Measurements from ENCODE around the gene CENPK. TPM values are rescaled to one million over a fixed set of nuclear protein-coding genes. Genes with fewer than 3 reads are reported as not detected.

CENPK gene
- total and polyA plus RNA-seq, 9 of the 15 experiments (the other 6 are each of a cell fraction or from before 2014, with no cell fraction given) = 30.8 to 134 (median 69.0) TPM

DNA sequence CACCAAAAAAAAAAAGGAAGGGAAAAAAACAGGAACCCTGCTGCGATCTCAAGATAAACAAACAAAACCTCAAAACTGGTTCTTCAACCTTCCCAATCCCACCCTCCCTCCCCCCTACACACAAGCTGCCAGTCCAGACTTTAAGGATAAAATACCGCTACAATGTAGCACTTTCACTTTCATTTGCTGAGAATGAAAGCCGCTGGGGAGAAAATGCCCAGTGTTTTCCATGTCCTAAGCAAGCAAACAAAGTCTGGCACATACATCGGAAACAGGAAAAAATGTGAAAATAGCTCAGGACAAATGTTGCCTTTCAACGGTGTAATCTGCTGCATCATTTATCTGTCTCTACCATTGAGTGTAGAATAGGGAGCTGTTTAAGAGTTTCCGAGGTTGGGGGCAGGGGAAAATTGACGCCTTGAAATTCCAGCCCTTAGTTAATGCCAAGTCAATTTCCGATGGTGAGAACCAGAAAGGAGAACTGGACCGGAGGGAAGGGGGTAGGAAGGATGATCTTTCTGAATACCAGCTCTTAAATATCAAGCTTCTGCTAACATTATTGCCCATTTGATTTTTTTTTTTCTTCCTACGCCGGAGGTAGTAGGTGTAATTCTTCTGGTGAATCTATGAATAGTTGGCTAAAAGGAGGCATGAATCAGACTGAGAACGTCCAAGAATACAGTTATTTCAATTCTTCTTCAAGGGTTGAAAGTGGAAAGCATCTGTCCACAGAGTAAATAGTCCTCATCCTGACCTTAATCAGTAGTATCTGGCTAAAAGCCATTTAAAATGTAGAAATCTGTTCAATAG lies 80.0 kb downstream of the CENPK start (continued):
- TF ChIP-seq, protein P1, sequence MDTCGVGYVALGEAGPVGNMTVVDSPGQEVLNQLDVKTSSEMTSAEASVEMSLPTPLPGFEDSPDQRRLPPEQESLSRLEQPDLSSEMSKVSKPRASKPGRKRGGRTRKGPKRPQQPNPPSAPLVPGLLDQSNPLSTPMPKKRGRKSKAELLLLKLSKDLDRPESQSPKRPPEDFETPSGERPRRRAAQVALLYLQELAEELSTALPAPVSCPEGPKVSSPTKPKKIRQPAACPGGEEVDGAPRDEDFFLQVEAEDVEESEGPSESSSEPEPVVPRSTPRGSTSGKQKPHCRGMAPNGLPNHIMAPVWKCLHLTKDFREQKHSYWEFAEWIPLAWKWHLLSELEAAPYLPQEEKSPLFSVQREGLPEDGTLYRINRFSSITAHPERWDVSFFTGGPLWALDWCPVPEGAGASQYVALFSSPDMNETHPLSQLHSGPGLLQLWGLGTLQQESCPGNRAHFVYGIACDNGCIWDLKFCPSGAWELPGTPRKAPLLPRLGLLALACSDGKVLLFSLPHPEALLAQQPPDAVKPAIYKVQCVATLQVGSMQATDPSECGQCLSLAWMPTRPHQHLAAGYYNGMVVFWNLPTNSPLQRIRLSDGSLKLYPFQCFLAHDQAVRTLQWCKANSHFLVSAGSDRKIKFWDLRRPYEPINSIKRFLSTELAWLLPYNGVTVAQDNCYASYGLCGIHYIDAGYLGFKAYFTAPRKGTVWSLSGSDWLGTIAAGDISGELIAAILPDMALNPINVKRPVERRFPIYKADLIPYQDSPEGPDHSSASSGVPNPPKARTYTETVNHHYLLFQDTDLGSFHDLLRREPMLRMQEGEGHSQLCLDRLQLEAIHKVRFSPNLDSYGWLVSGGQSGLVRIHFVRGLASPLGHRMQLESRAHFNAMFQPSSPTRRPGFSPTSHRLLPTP (IDR thresholded peaks at IDR 0.05; ENCODE audit: borderline replicate concordance, extremely low read depth, insufficient read length) = no peak
- TF ChIP-seq ZNF561 (CRISPR knock-in tag; conservative IDR thresholded peaks at IDR 0.05) = no peak
- TF ChIP-seq, protein P2, sequence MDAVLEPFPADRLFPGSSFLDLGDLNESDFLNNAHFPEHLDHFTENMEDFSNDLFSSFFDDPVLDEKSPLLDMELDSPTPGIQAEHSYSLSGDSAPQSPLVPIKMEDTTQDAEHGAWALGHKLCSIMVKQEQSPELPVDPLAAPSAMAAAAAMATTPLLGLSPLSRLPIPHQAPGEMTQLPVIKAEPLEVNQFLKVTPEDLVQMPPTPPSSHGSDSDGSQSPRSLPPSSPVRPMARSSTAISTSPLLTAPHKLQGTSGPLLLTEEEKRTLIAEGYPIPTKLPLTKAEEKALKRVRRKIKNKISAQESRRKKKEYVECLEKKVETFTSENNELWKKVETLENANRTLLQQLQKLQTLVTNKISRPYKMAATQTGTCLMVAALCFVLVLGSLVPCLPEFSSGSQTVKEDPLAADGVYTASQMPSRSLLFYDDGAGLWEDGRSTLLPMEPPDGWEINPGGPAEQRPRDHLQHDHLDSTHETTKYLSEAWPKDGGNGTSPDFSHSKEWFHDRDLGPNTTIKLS (IDR thresholded peaks at IDR 0.05; ENCODE audit: borderline replicate concordance, low read depth) = no peak
- no peak for TF ChIP-seq TAF15 (IDR thresholded peaks at IDR 0.05; ENCODE audit: low read depth, low read length)
- TF ChIP-seq NFE2L1 (tag; IDR thresholded peaks at IDR 0.05; ENCODE audit: borderline replicate concordance, low read depth) = no peak
- TF ChIP-seq SMAD1 (IDR thresholded peaks at IDR 0.05; ENCODE audit: low read depth, low read length, partially characterized antibody) = no peak
- TF ChIP-seq ZZZ3 (IDR thresholded peaks at IDR 0.05) = no peak
- no peak for TF ChIP-seq ZNF764 (CRISPR knock-in tag; IDR thresholded peaks at IDR 0.05; ENCODE audit: low read depth)
- no peak for TF ChIP-seq HNRNPUL1 (IDR thresholded peaks at IDR 0.05; ENCODE audit: low read length)
- no peak for TF ChIP-seq DACH1 (IDR thresholded peaks at IDR 0.05; ENCODE audit: partially characterized antibody)
- no peak for TF ChIP-seq JUNB (CRISPR knock-in tag; conservative IDR thresholded peaks at IDR 0.05)
- no peak for TF ChIP-seq ZBED1 (IDR thresholded peaks at IDR 0.05)
- TF ChIP-seq SRSF1 (IDR thresholded peaks at IDR 0.05; ENCODE audit: low read depth, low read length) = no peak
- TF ChIP-seq, protein P3, sequence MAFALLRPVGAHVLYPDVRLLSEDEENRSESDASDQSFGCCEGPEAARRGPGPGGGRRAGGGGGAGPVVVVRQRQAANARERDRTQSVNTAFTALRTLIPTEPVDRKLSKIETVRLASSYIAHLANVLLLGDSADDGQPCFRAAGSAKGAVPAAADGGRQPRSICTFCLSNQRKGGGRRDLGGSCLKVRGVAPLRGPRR (CRISPR knock-in tag; IDR thresholded peaks at IDR 0.05) = no peak
- no peak for TF ChIP-seq FOXK1 (CRISPR knock-in tag; IDR thresholded peaks at IDR 0.05; ENCODE audit: borderline replicate concordance)
- TF ChIP-seq, protein P4, sequence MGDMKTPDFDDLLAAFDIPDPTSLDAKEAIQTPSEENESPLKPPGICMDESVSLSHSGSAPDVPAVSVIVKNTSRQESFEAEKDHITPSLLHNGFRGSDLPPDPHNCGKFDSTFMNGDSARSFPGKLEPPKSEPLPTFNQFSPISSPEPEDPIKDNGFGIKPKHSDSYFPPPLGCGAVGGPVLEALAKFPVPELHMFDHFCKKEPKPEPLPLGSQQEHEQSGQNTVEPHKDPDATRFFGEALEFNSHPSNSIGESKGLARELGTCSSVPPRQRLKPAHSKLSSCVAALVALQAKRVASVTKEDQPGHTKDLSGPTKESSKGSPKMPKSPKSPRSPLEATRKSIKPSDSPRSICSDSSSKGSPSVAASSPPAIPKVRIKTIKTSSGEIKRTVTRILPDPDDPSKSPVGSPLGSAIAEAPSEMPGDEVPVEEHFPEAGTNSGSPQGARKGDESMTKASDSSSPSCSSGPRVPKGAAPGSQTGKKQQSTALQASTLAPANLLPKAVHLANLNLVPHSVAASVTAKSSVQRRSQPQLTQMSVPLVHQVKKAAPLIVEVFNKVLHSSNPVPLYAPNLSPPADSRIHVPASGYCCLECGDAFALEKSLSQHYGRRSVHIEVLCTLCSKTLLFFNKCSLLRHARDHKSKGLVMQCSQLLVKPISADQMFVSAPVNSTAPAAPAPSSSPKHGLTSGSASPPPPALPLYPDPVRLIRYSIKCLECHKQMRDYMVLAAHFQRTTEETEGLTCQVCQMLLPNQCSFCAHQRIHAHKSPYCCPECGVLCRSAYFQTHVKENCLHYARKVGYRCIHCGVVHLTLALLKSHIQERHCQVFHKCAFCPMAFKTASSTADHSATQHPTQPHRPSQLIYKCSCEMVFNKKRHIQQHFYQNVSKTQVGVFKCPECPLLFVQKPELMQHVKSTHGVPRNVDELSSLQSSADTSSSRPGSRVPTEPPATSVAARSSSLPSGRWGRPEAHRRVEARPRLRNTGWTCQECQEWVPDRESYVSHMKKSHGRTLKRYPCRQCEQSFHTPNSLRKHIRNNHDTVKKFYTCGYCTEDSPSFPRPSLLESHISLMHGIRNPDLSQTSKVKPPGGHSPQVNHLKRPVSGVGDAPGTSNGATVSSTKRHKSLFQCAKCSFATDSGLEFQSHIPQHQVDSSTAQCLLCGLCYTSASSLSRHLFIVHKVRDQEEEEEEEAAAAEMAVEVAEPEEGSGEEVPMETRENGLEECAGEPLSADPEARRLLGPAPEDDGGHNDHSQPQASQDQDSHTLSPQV (IDR thresholded peaks at IDR 0.05) = no peak
- TF ChIP-seq TEAD1 (CRISPR knock-in tag; IDR thresholded peaks at IDR 0.05) = 0 out of 4 replicates have a peak, but pooled peaks of 1 of the 2 experiments have one; percentile 37
- no peak for TF ChIP-seq PCBP2 (IDR thresholded peaks at IDR 0.05; ENCODE audit: low read depth, low read length, poor library complexity, severe bottlenecking)

All from K562 (cell line).